Neutrophil (primary cell): ENCODE results near the gene ADAM11.
"Not testable (repeated sequence)": the region's sequence is repeated elsewhere in the genome, so short reads cannot be mapped to it uniquely, and the experiment has no call there.

Experiments used
- H3K27ac ChIP-seq: fragments of 200-600 bp; sonication (generic); 2 replicates; pipeline ENCODE4 v1.5.1; 2016; ENCODE audit warnings: mild to moderate bottlenecking, moderate library complexity
- H3K27me3 ChIP-seq: fragments of 200-600 bp; sonication (generic); 2 replicates; pipeline ENCODE4 v1.6.0; 2016; ENCODE audit warnings: mild to moderate bottlenecking
- H3K36me3 ChIP-seq: fragments of 200-600 bp; sonication (generic); 2 replicates; pipeline ENCODE4 v1.5.1; 2017
- H3K4me1 ChIP-seq, 2 experiments: fragments of 200-600 bp in 1 of 2; sonication (generic) in 1 of 2; 1 replicate in 1 of 2; 2 replicates in 1 of 2; pipeline versions ENCODE4 v1.5.1 to v1.6.1; 2013 to 2016; ENCODE audit warnings: low read depth in 1 of 2, low read length in 1 of 2, mild to moderate bottlenecking in 1 of 2, moderate library complexity in 1 of 2; ENCODE audit not compliant: control insufficient read depth in 1 of 2, insufficient read depth in 1 of 2
- H3K4me3 ChIP-seq, 2 experiments: fragments of 200-600 bp in 1 of 2; sonication (generic) in 1 of 2; 1 replicate in 1 of 2; 2 replicates in 1 of 2; pipeline ENCODE4 v1.5.1; 2013 to 2016; ENCODE audit warnings: low read depth in 1 of 2, low read length in 1 of 2, mild to moderate bottlenecking in 1 of 2, moderate library complexity in 1 of 2
- H3K9me3 ChIP-seq: fragments of 200-600 bp; sonication (generic); 2 replicates; pipeline ENCODE4 v1.5.1; 2016
- CTCF ChIP-seq: fragments of 200-600 bp; sonication (generic); IDR thresholded peaks from 2 replicates; pipeline ENCODE4 v1.5.1; 2016; ENCODE audit warnings: antibody characterized with exemption

Gene ADAM11

GRCh38 chr17:44820631-44821212, 61.9 kb downstream of the ADAM11 start:
- H3K9me3 ChIP-seq = no peaks in the 10 kb centered on the region
- peaks cover 58% of the 10 kb centered on the region for H3K27me3 ChIP-seq
- H3K4me3 ChIP-seq = no peak overlapping the region
- no peaks in the 10 kb centered on the region for H3K4me1 ChIP-seq
- no peaks in the 10 kb centered on the region for H3K36me3 ChIP-seq
- TF ChIP-seq CTCF = no peak
- H3K27ac ChIP-seq = no peak overlapping the region

DNA sequence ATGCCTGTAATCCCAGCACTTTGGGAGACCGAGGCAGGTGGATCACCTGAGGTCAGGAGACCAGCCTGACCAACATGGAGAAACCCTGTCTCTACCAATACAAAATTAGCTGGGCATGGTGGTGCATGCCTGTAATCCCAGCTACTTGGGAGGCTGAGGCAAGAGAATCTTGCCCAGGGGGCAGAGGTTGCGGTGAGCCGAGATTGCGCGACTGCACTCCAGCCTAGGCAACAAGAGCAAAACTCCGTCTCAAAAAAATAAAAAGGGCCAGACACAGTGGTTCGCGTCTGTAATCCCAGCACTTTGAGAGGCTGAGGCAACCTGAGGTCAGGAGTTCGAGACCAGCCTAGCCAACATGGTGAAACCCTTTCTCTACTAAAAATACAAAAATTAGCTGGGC, 66.4 kb downstream of the ADAM11 start:
- peaks cover 72% of the 10 kb centered on the region for H3K27me3 ChIP-seq
- H3K36me3 ChIP-seq, H3K27ac ChIP-seq, H3K9me3 ChIP-seq, H3K4me3 ChIP-seq: not testable (repeated sequence)
- peaks cover 7 to 12% of the 10 kb centered on the region in 2 experiments for H3K4me1 ChIP-seq

GRCh38 chr17:44826123-44826790, 67.5 kb downstream of the ADAM11 start:
- no peak overlapping the region for H3K27ac ChIP-seq
- H3K27me3 ChIP-seq = peaks cover 72% of the 10 kb centered on the region
- no peaks in the 10 kb centered on the region for H3K9me3 ChIP-seq
- H3K4me3 ChIP-seq = no peak overlapping the region
- H3K36me3 ChIP-seq = no peaks in the 10 kb centered on the region
- peaks cover 12 to 16% of the 10 kb centered on the region in 2 experiments for H3K4me1 ChIP-seq
- TF ChIP-seq CTCF = no peak

GRCh38 chr17:44827863-44828262, 69.1 kb downstream of the ADAM11 start:
- Histone ChIP-seq H3K36me3 (no peaks in the 10 kb centered on the region), H3K9me3 (no peaks in the 10 kb centered on the region), H3K27me3 (peaks cover 87% of the 10 kb centered on the region), H3K4me3 (no peak overlapping the region), H3K27ac (no peak overlapping the region), H3K4me1 (peaks cover 12 to 16% of the 10 kb centered on the region in 2 experiments)
- no peak for TF ChIP-seq CTCF

GRCh38 chr17:44828919-44829522, 70.2 kb downstream of the ADAM11 start:
- Histone ChIP-seq H3K27me3 (peaks cover 96% of the 10 kb centered on the region), H3K9me3 (no peaks in the 10 kb centered on the region), H3K27ac (no peak overlapping the region), H3K36me3 (no peaks in the 10 kb centered on the region), H3K4me1 (peaks cover 12 to 16% of the 10 kb centered on the region in 2 experiments), H3K4me3 (peak overlapping the region in 1 of 2 experiments; percentile 24)
- no peak for TF ChIP-seq CTCF
